NCI-H1105 treated with DMSO at 0.1 percent for 48 hours (cell line): ENCODE results near the gene ACO1.

ENCODE experiments used
- DNase-seq: peaks from one replicate; lab custom pipeline; 2025; lab: John Stamatoyannopoulos, UW

Gene ACO1

GRCh38 chr9:32419921-32420320, 35.5 kb downstream of the ACO1 start:
- DNase-seq: no peak

GRCh38 chr9:32422237-32422806, 37.9 kb downstream of the ACO1 start:
- no peak for DNase-seq

GRCh38 chr9:32423371-32423770, 38.9 kb downstream of the ACO1 start:
- no peak for DNase-seq

GRCh38 chr9:32424616-32425015, 40.2 kb downstream of the ACO1 start:
- DNase-seq: no peak

DNA sequence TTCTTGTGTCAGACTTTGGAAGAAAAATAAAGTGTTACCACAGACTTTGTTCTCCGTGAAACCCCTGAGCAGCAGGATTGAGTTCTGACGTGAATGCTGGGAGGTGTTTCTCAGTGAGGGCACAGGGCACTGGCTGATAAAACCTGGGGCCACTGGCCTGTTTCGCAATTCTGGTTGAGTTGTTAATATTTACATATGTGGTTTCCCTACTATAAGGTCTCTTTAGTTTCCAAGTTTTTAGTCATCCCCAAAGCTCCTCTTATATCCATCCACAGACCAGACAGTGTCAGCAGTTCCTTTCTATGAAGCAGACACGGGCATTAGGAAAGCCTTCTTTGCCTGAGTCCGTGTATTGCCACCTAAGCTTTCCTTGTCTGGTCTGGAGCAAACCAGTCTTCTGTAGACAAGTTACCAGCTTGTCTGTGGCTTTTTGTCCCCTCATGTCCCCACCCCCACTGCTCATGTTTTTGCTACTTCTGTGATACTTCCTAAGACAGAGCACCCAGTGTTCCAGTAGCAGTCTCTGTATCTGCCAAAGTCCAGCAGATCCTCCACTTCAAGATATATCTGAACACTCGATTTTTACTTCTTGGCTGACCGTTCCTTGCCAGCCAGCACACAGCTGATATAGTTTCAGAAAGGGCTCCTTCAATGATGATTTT, 42.0 kb downstream of the ACO1 start:
- no peak for DNase-seq

GRCh38 chr9:32427111-32427873, 42.8 kb downstream of the ACO1 start:
- DNase-seq: no peak

- DNase-seq: no peak
Observed at GRCh38 chr9:32430720-32431119, 46.3 kb downstream of the ACO1 start.

DNA sequence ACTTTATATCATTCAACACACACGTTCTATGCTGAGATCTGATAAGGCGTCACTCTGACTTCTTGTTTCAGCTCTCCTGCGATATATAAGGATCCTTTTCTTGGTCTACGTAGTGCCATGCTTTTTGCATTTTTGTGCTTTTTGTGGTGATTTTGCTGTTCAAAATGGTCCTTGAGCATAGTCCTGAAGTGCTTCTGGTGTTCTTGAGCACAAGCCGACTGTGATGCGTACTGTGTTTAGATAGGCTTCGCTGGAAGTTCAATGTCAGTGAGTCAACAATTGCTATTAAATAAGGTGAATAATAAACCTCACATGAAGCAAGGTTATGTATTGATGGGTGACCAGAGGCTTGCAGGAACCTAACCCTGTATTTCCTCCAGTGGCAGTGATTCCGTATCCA, 46.8 kb downstream of the ACO1 start:
- no peak for DNase-seq

DNA sequence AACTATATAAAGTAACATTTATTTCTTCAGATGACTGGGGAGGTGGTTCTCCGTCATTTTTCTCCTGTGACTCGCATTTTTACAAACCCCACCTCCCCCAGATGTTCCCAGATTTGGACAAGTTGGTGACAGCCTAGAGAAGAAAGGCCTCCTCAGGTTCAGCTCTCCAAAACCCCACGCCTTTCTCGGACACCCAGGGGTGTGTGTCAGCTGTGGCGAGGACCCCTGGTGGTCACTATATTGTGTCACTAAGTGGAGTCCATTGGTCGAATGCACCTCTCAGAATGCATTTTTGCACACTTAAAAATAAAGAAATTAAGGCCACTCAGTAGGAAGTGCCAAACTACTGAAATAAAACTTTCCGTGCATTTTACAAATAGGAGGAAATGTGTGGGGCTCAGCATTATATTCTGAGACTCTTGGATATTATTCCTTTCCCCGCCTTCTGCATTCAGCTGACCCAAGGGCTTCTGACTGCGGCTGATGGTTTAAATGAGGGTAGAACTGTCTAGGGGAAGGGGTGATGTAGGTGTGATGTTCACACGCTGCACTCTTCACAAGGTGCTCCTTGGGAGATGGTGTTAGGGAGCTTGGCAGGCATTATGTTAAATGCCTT, 47.6 kb downstream of the ACO1 start:
- DNase-seq: peak; percentile 3

DNA sequence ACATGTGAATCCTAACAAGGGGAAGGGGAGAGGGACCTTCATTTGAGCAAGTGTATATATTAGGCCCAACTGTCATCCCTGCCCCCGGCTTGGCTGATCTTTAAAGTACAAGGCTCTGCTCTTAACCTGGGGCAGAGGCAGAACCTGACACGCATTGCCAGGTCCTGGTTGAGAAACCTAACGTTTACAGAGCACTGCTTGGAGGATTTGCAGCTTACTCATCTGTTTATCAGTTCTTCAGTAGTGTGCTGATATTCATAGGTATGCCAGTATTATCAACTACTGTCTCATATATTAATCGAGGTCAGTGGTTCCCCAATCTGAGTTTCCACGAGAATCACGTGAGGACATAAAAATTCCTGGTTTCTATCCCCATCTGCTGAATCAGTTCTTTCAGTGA, 50.4 kb downstream of the ACO1 start:
- DNase-seq: no peak

DNA sequence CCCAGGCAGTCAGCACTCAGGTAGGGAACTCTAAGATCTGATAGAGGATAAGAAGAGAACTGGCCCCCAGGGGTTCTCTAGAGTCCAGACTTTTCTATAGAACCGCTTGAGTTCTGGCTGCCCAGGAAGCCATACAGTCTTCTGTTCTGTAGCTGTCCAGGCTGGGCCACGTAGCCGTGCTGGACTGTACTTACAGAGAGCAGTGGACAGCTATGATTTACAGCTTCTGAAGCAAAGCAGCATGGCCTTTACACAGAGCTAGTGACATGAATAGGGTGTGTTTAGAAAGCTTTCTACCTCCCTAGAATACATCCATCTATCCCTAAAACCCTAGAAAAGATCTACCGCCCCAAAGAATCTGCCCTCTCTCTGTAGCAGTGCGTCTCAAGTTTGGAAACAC, 57.2 kb downstream of the ACO1 start:
- no peak for DNase-seq

DNA sequence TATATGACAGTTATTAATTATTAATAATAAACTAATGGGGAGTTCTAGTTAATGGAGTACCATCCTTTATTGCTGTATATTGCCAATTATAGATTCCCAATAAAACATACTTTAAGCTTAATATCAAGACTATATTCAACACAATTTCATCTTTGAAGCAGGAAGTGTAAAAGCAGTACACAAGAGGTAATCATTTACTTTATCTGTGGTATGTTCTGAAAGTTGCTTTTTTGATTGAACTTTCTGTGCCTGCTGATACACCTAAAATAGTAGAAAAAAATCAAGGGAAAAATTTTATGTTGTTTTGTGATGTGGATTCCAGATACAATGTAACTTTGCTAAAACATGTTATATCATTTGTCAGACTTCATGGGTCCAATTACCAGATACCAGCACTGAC, 58.0 kb downstream of the ACO1 start:
- no peak for DNase-seq

DNA sequence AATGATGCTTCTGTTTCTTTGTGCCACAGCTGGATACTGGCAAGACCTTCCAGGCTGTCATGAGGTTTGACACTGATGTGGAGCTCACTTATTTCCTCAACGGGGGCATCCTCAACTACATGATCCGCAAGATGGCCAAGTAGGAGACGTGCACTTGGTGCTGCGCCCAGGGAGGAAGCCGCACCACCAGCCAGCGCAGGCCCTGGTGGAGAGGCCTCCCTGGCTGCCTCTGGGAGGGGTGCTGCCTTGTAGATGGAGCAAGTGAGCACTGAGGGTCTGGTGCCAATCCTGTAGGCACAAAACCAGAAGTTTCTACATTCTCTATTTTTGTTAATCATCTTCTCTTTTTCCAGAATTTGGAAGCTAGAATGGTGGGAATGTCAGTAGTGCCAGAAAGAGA, 65.5 kb downstream of the ACO1 start:
- no peak for DNase-seq

DNA sequence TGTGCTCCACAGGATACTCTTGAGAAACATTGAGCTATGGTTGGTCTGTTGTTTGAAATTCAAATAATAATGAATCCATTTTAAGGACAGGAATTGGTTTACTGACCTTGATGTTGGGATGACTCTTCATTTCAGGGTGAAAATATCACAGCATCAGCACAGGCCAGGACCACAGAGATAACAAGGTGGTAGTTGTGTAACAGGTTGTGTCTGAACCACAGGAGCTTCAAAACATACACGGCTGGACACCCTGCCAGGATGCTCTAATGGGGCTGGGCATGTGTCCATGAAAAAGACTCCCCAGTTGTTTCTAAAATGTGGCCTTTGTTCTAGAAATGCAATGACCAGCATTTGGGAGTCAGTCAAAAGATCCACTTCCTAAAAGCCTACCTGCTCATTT, 69.8 kb downstream of the ACO1 start:
- DNase-seq: no peak

DNA sequence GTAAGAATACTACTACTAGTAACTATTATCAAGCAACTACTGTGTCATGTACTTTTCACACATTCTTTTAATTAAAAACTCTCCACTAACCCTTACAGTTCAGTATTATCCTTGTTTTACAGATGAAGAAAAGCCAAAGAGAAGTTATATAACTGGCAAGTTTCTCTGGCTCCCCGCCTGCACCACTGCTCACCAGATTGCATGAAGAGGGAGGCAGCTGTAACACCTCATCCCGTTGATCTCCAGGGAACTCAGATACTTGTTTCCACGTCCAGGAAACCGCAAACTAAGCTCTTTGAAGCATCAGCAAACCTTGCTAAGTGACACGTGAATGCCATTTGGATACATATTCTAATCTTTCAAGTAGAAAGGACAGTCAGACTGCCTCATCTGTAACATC, 71.3 kb downstream of the ACO1 start:
- no peak for DNase-seq

- DNase-seq: no peak
Observed at GRCh38 chr9:32456564-32456963, 72.1 kb downstream of the ACO1 start.

GRCh38 chr9:32463500-32464293, 79.3 kb downstream of the ACO1 start:
- DNase-seq: no peak

- DNase-seq: no peak
Observed at GRCh38 chr9:32468740-32469139, 84.3 kb downstream of the ACO1 start.

- DNase-seq: no peak
Observed at GRCh38 chr9:32472344-32472743, 87.9 kb downstream of the ACO1 start.

DNA sequence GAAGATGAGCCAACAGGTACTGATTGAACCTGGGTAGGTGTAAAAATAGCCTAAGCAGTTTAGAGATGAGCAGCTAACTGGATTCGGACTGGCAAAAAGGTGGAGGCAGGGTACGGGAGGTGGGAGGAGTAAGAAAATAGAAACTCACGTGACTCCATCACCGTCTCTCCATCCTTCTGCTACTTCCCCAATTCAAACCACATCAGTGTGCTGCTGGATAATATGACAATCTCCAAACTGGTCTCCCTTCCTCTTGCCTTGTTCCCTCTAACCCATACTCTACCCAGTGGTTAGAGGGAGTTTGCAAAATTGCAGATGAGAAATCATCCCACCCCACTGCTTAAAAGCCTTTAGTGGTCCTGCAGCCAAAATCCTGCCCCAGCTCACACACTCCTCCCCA, 98.9 kb downstream of the ACO1 start:
- DNase-seq: no peak

GRCh38 chr9:32486839-32487562, 102.6 kb downstream of the ACO1 start:
- DNase-seq: no peak

DNA sequence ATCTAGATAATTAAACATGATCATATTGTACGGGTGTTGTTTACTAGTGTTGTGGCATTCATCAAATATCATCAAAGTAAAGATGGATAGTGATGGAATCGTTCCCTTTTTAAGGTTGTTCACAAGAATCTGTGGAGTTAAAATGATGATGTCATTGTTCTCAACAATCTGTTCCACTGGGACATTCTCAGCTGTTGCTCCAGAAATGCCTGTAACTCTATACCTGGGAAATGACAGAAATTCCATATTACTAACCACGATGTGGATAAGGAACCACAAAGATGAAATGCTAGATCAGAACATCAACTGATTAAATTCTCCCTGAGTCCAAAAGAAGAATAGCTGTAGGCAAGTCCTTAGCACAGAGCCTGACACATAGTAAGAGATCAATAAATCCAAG, 103.5 kb downstream of the ACO1 start:
- no peak for DNase-seq
